GM21723 (cell line): ENCODE results near the gene CDH26.

Source experiments
- ATAC-seq: cut with Tn5 transposase; IDR thresholded peaks from one replicate; pipeline ENCODE4 v1.9.1; 2021; ENCODE audit warnings: mild to moderate bottlenecking, moderate library complexity; ENCODE audit not compliant: unreplicated experiment

Gene CDH26

GRCh38 chr20:59977086-59977485 is 18.9 kb downstream of the CDH26 start:
- ATAC-seq: no peak

GRCh38 chr20:59983076-59983475 is 24.9 kb downstream of the CDH26 start:
- no peak for ATAC-seq

GRCh38 chr20:59984541-59984940 is 26.3 kb downstream of the CDH26 start:
- no peak for ATAC-seq

GRCh38 chr20:59985164-59985563 is 26.9 kb downstream of the CDH26 start:
- ATAC-seq: no peak

- no peak for ATAC-seq
These were observed 27.6 kb downstream of the CDH26 start for GRCh38 chr20:59985864-59986263.

GRCh38 chr20:59987135-59987534 is 28.9 kb downstream of the CDH26 start:
- no peak for ATAC-seq

GRCh38 chr20:59988141-59988540 is 29.9 kb downstream of the CDH26 start:
- ATAC-seq: no peak

GRCh38 chr20:59992526-59993084 is 34.4 kb downstream of the CDH26 start:
- ATAC-seq: no peak

- no peak for ATAC-seq
These were observed 35.7 kb downstream of the CDH26 start for GRCh38 chr20:59993736-59994430.

GRCh38 chr20:59994697-59995122 is 36.5 kb downstream of the CDH26 start:
- no peak for ATAC-seq

GRCh38 chr20:59996108-59996507 is 37.9 kb downstream of the CDH26 start:
- ATAC-seq: no peak

GRCh38 chr20:59997896-59998295 is 39.7 kb downstream of the CDH26 start:
- no peak for ATAC-seq

GRCh38 chr20:59999502-59999901 is 41.3 kb downstream of the CDH26 start:
- no peak for ATAC-seq

- no peak for ATAC-seq
These were observed 42.2 kb downstream of the CDH26 start for GRCh38 chr20:60000271-60001042.

- ATAC-seq: no peak
These were observed 42.9 kb downstream of the CDH26 start for GRCh38 chr20:60001108-60001507.

- ATAC-seq: no peak
These were observed 45.6 kb downstream of the CDH26 start for GRCh38 chr20:60003776-60004175.

- no peak for ATAC-seq
These were observed 48.0 kb downstream of the CDH26 start for GRCh38 chr20:60006261-60006660.

- ATAC-seq: no peak
These were observed 49.2 kb downstream of the CDH26 start for GRCh38 chr20:60007464-60007863.

GRCh38 chr20:60008130-60008808 is 50.0 kb downstream of the CDH26 start:
- ATAC-seq: no peak

GRCh38 chr20:60009318-60009717 is 51.1 kb downstream of the CDH26 start:
- no peak for ATAC-seq

GRCh38 chr20:60009826-60010616 is 51.8 kb downstream of the CDH26 start:
- ATAC-seq: no peak
